Stimulated activated CD4-positive, alpha-beta T cell treated with anti-CD3 and anti-CD28 coated beads, TNF-alpha, amount 100 ng/mL, for 4 hours (primary cell): Measurements from ENCODE around the gene PPP6R1.
A peak's percentile ranks its signal among the peaks of the same experiment; 100 is the strongest.

Experiments
- DNase-seq, 3 experiments: peaks; one replicate each; pipeline ENCODE4 v3.0.0-alpha.2; 2020; ENCODE audit warnings: low read depth in 3 of 3

The PPP6R1 gene, protein sequence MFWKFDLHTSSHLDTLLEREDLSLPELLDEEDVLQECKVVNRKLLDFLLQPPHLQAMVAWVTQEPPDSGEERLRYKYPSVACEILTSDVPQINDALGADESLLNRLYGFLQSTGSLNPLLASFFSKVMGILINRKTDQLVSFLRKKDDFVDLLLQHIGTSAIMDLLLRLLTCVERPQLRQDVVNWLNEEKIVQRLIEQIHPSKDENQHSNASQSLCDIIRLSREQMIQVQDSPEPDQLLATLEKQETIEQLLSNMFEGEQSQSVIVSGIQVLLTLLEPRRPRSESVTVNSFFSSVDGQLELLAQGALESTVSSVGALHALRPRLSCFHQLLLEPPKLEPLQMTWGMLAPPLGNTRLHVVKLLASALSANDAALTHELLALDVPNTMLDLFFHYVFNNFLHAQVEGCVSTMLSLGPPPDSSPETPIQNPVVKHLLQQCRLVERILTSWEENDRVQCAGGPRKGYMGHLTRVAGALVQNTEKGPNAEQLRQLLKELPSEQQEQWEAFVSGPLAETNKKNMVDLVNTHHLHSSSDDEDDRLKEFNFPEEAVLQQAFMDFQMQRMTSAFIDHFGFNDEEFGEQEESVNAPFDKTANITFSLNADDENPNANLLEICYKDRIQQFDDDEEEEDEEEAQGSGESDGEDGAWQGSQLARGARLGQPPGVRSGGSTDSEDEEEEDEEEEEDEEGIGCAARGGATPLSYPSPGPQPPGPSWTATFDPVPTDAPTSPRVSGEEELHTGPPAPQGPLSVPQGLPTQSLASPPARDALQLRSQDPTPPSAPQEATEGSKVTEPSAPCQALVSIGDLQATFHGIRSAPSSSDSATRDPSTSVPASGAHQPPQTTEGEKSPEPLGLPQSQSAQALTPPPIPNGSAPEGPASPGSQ

DNA sequence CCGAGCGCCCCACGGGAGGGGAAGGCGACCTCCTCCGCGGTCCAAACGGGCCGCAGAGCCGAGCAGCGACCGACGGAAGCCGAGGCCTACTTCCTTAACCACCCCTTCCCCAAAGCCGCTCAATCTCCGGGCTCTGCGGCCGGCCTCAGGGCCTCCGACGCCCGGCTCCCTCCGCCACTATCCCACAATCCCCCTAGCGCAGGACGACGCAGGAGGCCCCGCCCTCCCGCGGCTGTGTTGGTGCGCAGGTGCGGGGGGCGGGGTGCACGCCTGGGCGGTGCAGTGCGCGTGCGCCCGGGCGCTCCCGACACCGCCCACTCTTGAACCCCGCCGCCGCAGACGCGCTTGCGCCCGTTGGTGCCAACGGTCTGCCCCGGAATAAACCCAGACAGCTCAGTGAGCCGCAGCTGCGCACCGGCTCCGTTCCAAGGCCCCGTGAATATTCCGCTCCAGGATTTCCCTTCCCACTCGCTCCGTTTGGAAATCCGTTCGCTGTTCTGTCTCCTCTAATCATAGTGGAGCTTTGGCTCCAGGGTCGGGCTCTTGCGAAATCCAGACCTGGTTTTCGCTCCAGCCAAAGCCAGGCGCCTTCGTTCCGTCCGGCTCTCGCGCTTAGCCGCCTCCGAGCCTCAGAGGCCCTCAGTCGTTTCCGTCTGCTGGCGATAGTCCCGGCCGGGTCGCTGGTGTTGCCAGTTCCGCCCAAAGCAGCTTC is at the start of gene PPP6R1:
TSS of gene PPP6R1 (minus strand) at position 190 of the 712 bp plus-strand sequence. CDS start 11,914 bp downstream, outside the sequence.
- DNase-seq, result peak; percentile 85 to 88 (median 87)

DNA sequence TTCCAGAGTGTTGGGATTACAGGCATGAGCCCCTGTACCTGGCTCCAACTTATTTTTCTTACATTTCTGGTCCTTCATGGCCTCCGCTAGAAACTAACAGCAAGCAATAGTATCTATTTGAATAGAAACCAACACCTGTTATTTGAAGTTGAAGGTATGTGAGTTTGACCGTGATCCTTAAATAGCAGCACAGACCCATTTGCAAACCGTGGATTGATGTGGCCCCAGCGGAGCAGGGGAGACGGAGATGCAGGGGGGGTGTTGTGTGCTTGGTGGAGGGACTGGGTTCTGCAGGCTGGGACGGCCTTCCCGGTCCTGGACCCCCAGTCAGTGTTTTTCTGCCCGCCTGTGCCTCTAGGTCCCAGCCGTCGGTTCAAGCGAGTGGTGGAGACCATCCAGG is 49.5 kb upstream of the PPP6R1 start:
- no peak for DNase-seq

- DNase-seq, result no peak
These were observed 47.9 kb upstream of the PPP6R1 start for GRCh38 chr19:55306712-55307111.

DNA sequence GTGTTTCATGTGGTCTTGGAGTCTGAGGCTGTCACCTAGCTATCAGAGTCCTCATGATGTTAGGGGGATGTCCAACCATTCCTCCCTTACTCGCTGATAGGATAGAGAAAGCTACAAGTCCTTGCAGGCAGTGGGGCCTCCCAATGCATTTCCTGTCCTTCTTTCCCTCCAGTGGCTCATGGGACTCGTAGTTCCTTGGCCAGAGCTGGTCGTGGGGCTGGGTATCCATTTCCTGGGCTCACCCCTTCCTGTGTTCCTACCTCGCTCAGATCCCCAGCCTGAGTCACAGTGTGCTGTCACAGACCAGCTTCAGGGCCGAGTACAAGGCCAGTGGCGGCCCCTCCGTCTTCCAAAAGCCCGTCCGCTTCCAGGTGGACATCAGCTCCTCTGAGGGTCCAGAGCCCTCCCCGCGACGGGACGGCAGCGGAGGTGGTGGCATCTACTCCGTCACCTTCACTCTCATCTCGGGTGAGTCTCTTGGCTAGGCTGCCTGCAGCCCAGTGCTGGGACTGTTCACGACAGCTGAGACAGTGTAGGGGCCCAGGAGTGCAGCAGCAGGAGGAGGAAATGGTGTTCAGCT is 47.3 kb upstream of the PPP6R1 start:
- DNase-seq, result no peak

DNA sequence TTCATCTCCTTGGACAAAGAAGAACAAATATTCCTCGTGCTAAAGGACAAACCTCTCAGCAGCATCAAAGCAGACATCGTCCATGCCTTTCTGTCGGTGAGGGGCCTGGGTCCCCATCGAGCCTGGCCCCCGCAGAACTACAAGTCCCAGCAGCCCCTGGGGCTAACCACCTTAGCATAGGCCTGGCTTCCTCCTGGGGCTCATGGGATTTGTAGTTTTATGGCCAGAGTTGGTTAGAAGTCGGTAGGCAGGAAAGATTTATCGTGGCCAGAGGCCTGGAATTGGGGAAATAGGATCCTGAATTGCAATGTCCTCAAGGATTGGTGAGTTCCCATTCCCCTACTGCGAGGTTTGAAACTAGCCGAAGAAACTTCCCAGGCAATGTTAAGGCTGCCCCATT is 46.7 kb upstream of the PPP6R1 start:
- peak in 2 of 3 experiments; percentile 16 to 32 for DNase-seq

DNA sequence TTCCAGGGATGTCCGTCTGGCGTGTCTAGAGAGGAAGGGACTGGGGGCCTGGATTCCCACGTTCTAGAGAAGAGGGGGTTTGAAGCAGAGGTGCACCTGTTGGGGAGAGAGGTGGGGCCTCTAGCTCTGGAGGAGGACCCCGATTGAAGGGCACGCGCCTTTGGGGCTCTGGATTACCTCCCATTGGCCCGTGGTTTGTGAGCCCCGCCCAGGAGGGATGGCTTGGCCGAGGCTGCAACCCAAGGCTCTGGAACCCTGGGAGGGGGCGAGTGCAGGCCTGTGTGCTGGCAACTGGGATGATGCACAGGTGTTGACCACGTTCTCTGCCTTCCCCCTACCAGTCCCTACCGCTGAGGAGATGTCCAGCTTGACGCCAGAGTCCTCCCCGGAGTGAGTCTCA is 46.2 kb upstream of the PPP6R1 start:
- DNase-seq, result no peak

GRCh38 chr19:55304279-55304978 is 45.6 kb upstream of the PPP6R1 start:
- no peak for DNase-seq

- no peak for DNase-seq
These were observed 44.7 kb upstream of the PPP6R1 start for GRCh38 chr19:55303477-55303876.

DNA sequence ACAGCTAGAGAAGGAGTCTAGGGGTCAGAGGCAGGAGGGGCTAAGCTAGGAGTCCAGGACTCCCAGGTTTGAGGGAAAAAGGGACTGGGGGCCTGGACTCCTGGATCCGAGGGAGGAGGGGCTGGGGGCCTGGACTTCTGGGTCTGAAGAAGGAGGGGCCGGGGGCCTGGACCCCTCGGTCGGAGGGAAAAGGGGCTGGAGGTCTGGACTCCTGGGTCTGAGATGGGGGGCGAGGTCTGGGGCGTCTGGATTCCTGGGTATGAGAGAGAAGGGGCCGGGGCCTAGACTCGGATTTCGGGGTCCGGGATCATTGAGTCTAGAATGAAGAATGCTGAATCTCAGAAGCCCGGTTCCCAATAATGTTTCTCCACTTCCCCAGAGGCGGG is 43.5 kb upstream of the PPP6R1 start:
- no peak for DNase-seq

GRCh38 chr19:55301459-55302317 is 42.9 kb upstream of the PPP6R1 start:
- DNase-seq, result peak; percentile 90 to 98 (median 91)

- DNase-seq, result no peak
These were observed 42.2 kb upstream of the PPP6R1 start for GRCh38 chr19:55300886-55301458.

DNA sequence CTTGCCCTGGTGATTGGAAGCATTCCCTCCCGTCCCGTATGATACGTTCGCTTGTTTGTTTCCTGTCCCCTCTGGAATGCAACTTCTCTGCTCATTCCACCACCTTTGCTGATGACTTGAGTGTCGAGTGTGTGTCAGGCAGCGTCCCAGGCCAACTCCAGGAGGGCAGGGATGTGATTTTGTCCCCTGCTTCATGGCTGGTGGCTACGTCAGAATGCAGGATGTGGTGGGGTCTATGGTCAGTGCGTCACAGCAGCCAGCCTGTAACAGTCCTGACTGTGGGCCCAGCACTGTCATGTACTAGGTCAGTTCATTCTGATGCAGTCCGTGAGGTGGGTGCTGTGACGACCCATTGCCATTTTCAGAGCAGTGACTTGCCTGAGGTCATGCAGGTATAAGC is 41.2 kb upstream of the PPP6R1 start:
- DNase-seq, result no peak

GRCh38 chr19:55297267-55297666 is 38.5 kb upstream of the PPP6R1 start:
- DNase-seq, result no peak

DNA sequence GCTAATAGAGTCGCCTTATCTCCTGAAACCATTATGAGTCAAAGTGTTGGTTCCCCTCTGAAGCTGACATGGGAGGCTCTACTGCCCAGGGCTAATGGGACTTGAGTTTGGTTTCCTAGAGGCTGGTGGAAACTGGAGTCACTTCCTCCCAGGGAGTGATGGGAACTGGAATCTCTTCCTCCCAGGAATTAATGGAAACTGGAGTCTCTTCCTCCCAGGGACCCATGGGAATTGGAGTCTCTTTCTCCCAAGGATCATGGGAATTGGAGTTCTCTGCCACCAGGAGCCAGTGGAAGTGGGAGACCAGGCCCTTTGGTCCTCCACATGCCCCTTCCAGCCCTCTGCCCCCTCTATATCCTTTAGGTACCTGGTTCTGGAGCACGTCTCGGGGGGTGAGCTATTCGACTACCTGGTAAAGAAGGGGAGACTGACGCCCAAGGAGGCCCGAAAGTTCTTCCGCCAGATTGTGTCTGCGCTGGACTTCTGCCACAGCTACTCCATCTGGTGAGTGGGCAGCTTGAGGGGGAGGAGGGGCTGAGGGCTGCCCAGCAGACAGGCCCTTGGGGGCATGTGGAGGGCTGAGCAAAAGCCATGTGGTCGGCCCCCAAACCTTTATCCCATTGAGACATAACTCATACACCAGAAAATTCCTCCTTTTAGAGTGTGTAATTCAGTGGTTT is 30.4 kb upstream of the PPP6R1 start:
- DNase-seq, result no peak

DNA sequence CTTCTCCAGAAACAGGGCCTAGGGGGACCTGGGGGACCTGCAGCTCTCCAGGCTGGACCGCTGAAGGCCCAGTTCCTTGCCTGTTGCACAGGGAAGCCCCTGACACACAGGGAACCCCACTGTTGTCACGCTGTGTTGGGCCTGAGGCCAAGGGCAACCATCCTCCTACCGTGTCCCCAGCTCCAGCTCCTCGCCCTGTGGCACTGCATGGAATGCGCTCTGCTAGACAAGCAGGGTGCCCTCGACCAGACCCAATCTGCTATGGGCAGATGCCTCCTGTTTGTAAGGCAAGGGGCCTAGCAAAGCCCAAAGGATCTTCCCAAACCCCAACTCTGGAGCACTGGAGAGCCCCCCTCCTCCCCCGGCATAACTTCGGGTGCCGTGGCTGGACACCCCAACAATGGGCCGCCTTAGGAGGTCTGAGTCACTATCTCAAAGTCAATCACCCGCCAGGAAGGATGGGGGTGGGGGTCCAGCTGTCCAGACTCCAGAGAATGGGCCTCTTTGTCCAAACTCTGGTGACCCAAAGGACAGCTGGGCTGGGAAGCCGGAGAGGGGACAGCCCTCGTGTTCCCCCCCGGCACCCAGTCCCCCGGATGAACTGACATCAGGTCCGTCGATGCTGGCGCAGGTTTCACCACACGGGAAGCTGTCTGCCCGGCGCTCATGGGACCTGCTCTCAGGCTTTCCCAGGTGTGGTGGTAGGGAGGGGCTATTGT is 28.7 kb upstream of the PPP6R1 start:
- DNase-seq, result no peak

GRCh38 chr19:55285229-55285890 is 26.5 kb upstream of the PPP6R1 start:
- no peak for DNase-seq

DNA sequence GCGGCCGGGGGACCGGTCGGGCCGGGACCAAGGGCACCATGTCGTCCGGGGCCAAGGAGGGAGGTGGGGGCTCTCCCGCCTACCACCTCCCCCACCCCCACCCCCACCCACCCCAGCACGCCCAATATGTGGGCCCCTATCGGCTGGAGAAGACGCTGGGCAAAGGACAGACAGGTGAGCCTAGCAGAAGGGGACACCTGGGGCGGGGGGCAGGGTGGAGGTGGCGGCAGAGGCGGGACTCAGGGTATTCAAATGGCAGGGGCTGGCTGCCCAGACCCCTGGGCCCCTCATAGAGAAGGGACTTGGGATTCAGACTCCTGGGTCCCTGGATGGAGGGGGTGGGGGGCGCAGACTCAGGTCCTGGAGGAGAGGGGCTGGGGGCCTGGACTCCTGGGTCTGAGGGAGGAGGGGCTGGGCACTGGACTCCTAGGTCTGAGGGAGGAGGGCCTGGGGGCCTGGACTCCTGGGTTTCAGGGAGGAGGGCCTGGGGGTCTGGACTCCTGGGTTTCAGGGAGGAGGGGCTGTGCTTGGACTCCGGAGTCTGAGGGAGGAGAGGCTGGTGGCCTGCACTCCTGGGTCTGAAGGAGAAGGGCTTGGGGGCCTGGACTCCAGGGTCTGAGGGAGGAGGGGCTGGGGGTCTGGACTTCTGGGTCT is 25.7 kb upstream of the PPP6R1 start:
- no peak for DNase-seq
